GM12878 (cell line): ENCODE data around the gene SHROOM4. TPM values are rescaled to one million over a fixed set of nuclear protein-coding genes. Genes with fewer than 3 reads are reported as not detected.

ENCODE experiments used
- ATAC-seq: fragments of 200-7000 bp; cut with Tn5 transposase; 3 replicates; pipeline ENCODE4 v1.9.1; 2020; ENCODE audit warnings: mild to moderate bottlenecking, moderate library complexity
- BruUV-seq: library from RNA; stranded (reverse); fragments of 400-500 nt; replicated peaks from 2 replicates; lab custom pipeline; 2021; lab: Mats Ljungman, UMichigan
- CTCF ChIA-PET: fragments of 300-600 bp; sonication (Branson Sonifier 250); formaldehyde crosslinking; extraction: SDS; loops from one replicate; lab custom pipeline; 2021; ENCODE audit warnings: inconsistent platforms; lab: Yijun Ruan, JAX
- POLR2A ChIA-PET: fragments of 350-600 bp; formaldehyde crosslinking; extraction: SDS; loops from one replicate; lab custom pipeline; 2021; ENCODE audit warnings: inconsistent platforms; lab: Charles Lee
- RAD21 ChIA-PET: fragments of 300-600 bp; sonication (Branson Sonifier 250); formaldehyde crosslinking; loops from one replicate; lab custom pipeline; 2023; ENCODE audit warnings: antibody characterized with exemption; ENCODE audit not compliant: unreplicated experiment; lab: Charles Lee
- SMC1A ChIA-PET: fragments of 300-600 bp; sonication (Branson Sonifier 250); formaldehyde crosslinking; loops from one replicate; lab custom pipeline; 2023; ENCODE audit not compliant: unreplicated experiment, uncharacterized antibody; lab: Charles Lee
- DNase-seq: peaks from one replicate; pipeline ENCODE4 v3.0.0-alpha.2; 2011; ENCODE audit warnings: low read depth, low spot score
- FAIRE-seq: peaks from 3 replicates; lab custom pipeline; 2011; peaks lifted over from hg19 to GRCh38; lab: Jason Lieb, UNC
- H2AFZ ChIP-seq: 2 replicates; pipeline ENCODE4 v1.6.0; 2011; ENCODE audit warnings: low read depth, low read length, control low read depth; ENCODE audit not compliant: control insufficient read depth
- H3K27ac ChIP-seq: 2 replicates; pipeline ENCODE4 v1.5.1; 2011; ENCODE audit warnings: control low read depth; ENCODE audit not compliant: control insufficient read depth, insufficient read depth
- H3K27me3 ChIP-seq, 2 experiments: replicated peaks in 1 of 2; 2 replicates each; pipeline versions ENCODE4 v1.6.0 to v1.6.1; 2011; ENCODE audit warnings: low read length in 1 of 2; ENCODE audit not compliant: control insufficient read depth in 2 of 2, insufficient read depth in 2 of 2
- H3K36me3 ChIP-seq, 2 experiments: 2 replicates each; pipeline ENCODE4 v1.5.1; 2011; ENCODE audit warnings: low read length in 1 of 2; ENCODE audit not compliant: control insufficient read depth in 2 of 2, insufficient read depth in 2 of 2
- H3K4me1 ChIP-seq: 2 replicates; pipeline ENCODE4 v1.6.1; 2011; ENCODE audit warnings: mild to moderate bottlenecking, low read length, moderate library complexity, mixed read lengths; ENCODE audit not compliant: control insufficient read depth, insufficient read depth
- H3K4me2 ChIP-seq: 2 replicates; pipeline ENCODE4 v1.6.0; 2011; ENCODE audit warnings: control low read depth; ENCODE audit not compliant: control insufficient read depth, insufficient read depth
- H3K4me3 ChIP-seq: fragments of 200-600 bp; sonication (generic); 2 replicates; pipeline ENCODE4 v1.5.1; 2016
- H3K79me2 ChIP-seq: 2 replicates; pipeline ENCODE4 v1.6.0; 2011; ENCODE audit warnings: low read length; ENCODE audit not compliant: control insufficient read depth, insufficient read depth
- H3K9ac ChIP-seq: 2 replicates; pipeline ENCODE4 v1.8.0; 2011; ENCODE audit warnings: low read length, control low read depth, mixed read lengths; ENCODE audit not compliant: control insufficient read depth, insufficient read depth
- H3K9me3 ChIP-seq: replicated peaks from 3 replicates; pipeline ENCODE4 v1.5.1; 2011; ENCODE audit warnings: mild to moderate bottlenecking, low read length; ENCODE audit not compliant: control insufficient read depth, insufficient read depth
- H4K20me1 ChIP-seq: 2 replicates; pipeline ENCODE4 v1.6.0; 2011; ENCODE audit not compliant: control insufficient read depth, insufficient read depth
- CBX3 ChIP-seq: fragments of 200-600 bp; sonication (generic); IDR thresholded peaks from 2 replicates; pipeline ENCODE4 v1.6.1; 2016; ENCODE audit warnings: low read depth, borderline replicate concordance
- SPI1 ChIP-seq: IDR thresholded peaks from 2 replicates; pipeline ENCODE4 v1.6.1; 2011; ENCODE audit warnings: low read depth, mild to moderate bottlenecking, low read length, moderate library complexity, borderline replicate concordance; ENCODE audit not compliant: insufficient read depth
- SREBF2 ChIP-seq: IDR thresholded peaks from 2 replicates; pipeline ENCODE4 v1.6.1; 2012; ENCODE audit warnings: mild to moderate bottlenecking, low read length
- STAT3 ChIP-seq: IDR thresholded peaks from 2 replicates; pipeline ENCODE4 v1.6.1; 2011; ENCODE audit warnings: low read depth, low read length, improper control_type of control experiment
- YBX1 ChIP-seq: fragments of 450-650 bp; IDR thresholded peaks from 2 replicates; pipeline ENCODE4 v1.6.1; 2016; ENCODE audit warnings: antibody characterized with exemption
- ZNF207 ChIP-seq: fragments of 450-650 bp; IDR thresholded peaks from 2 replicates; pipeline ENCODE4 v1.6.1; 2014; ENCODE audit warnings: antibody characterized with exemption, mild to moderate bottlenecking, borderline replicate concordance
- ZNF274 ChIP-seq: IDR thresholded peaks from one replicate; pipeline ENCODE4 v1.8.0; 2011; ENCODE audit not compliant: insufficient read length, insufficient read depth
- ZNF384 ChIP-seq: IDR thresholded peaks from 2 replicates; pipeline ENCODE4 v1.6.1; 2012; ENCODE audit warnings: low read depth, mild to moderate bottlenecking, low read length, improper control_type of control experiment, borderline replicate concordance
- ZNF622 ChIP-seq: fragments of 450-650 bp; IDR thresholded peaks from 2 replicates; pipeline ENCODE4 v1.6.1; 2017; ENCODE audit warnings: mild to moderate bottlenecking, inconsistent platforms
- WGBS: methylation state at CpG from one replicate; pipeline ENCODE4 v1.1.6; 2016; ENCODE audit warnings: low lambda C conversion rate; ENCODE audit not compliant: insufficient replicate concordance, insufficient coverage; ENCODE audit errors: missing lambda C conversion rate; 5-methylcytosine and 5-hydroxymethylcytosine counted together
- in situ Hi-C: fragments of 300-500 bp; cut with MboI; formaldehyde crosslinking; loops from 9 replicates; pipeline ENCODE4 v1.14.3; 2018; ENCODE audit warnings: mixed read lengths
- intact Hi-C: fragments of 100-400 bp; cut with micrococcal nuclease; formaldehyde crosslinking; loops from one replicate; pipeline ENCODE4 v1.14.2; 2022; ENCODE audit not compliant: unreplicated experiment
- polyA plus RNA-seq, 11 experiments: library from polyadenylated mRNA; depleted of rRNA in 4 of 11; unstranded in 6 of 11; stranded (reverse) in 5 of 11; fragments of >200 nt; fragmentation: Nextera tagmentation in 4 of 11; fragmentation: Illumina TruSeq in 1 of 11; extraction: Ambion mirVana in 4 of 11; extraction: Trizol in 1 of 11; gene quantifications; 1 replicate in 1 of 11; 2 replicates in 10 of 11; pipeline versions ENCODE4 v1.2.1 to v1.2.3, GENCODE V29; 2011 to 2016; ENCODE audit warnings: inconsistent platforms in 2 of 11, missing spikeins in 2 of 11, low read depth in 1 of 11
- total RNA-seq, 4 experiments: library from RNA; depleted of rRNA in 3 of 4; stranded (reverse); fragments of >200 nt in 3 of 4; fragmentation: Illumina TruSeq in 1 of 4; extraction: Trizol in 1 of 4; gene quantifications; 2 replicates each; pipeline versions ENCODE4 v1.2.1 to v1.2.3, GENCODE V29; 2013 to 2021
- TF ChIP-seq, protein P1 (sequence below): IDR thresholded peaks from 2 replicates; pipeline ENCODE4 v1.6.1; 2012; ENCODE audit warnings: low read depth, low read length, improper control_type of control experiment
- TF ChIP-seq, protein P2 (sequence below): fragments of 450-650 bp; conservative IDR thresholded peaks from 2 replicates; pipeline ENCODE4 v1.6.1; 2017; ENCODE audit warnings: mild to moderate bottlenecking, moderate library complexity
- TF ChIP-seq, protein P3 (sequence below): fragments of 150-350 bp; IDR thresholded peaks from 2 replicates; pipeline ENCODE4 v1.6.1; 2014; ENCODE audit warnings: mild to moderate bottlenecking, low read depth, low read length
- TF ChIP-seq, protein P4 (sequence below): fragments of 450-650 bp; IDR thresholded peaks from 2 replicates; pipeline ENCODE4 v1.6.1; 2018; ENCODE audit warnings: borderline replicate concordance, mild to moderate bottlenecking; ENCODE audit not compliant: partially characterized antibody
- TF ChIP-seq, protein P5 (sequence below): fragments of 450-650 bp; formaldehyde crosslinking; IDR thresholded peaks from 2 replicates; pipeline ENCODE4 v1.4.0; 2020; ENCODE audit warnings: mild to moderate bottlenecking, moderate library complexity

SHROOM4 gene
- total and polyA plus RNA-seq, 10 of the 15 experiments (the other 5 are each of a cell fraction or from before 2014, with no cell fraction given), result 0.01 to 0.03 TPM; not detected in 8

DNA sequence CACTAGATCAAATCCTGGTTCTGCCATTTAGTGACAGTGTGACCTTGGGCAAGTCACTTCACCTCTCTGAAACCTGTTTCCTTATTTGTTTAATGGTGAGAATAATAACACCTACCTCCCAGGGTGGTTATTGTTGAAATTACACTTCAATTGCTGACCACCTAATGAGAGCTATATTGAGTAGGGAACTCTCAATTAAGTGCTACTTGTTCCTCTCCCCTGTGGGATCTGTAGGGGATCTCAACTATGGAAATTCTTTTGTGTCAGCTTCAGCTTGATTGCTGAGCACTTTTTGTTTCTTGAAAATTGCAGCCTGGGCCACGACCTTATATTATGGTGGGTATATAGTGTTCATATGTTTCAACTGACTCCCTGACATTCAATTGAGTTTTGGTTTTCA, 102.1 kb downstream of the SHROOM4 start:
- H4K20me1 ChIP-seq, result no peaks in the 10 kb centered on the region
- WGBS, result 6% methylated on average over 1 of the region's 1 CpG
- BruUV-seq, result no TSS peak
- FAIRE-seq (no peak), DNase-seq (no peak), ATAC-seq (no peak)
- no peaks in the 10 kb centered on the region for H3K36me3 ChIP-seq
- no peak overlapping the region for H3K9ac ChIP-seq
- POLR2A ChIA-PET, result no interaction called here
- no peaks in the 10 kb centered on the region for H3K27me3 ChIP-seq
- no peaks in the 10 kb centered on the region for H3K4me1 ChIP-seq
- CTCF ChIA-PET, result no interaction called here
- no peak overlapping the region for H3K4me2 ChIP-seq
- in situ Hi-C loops (no loop called here), intact Hi-C loops (no loop called here)
- TF ChIP-seq, protein P1, sequence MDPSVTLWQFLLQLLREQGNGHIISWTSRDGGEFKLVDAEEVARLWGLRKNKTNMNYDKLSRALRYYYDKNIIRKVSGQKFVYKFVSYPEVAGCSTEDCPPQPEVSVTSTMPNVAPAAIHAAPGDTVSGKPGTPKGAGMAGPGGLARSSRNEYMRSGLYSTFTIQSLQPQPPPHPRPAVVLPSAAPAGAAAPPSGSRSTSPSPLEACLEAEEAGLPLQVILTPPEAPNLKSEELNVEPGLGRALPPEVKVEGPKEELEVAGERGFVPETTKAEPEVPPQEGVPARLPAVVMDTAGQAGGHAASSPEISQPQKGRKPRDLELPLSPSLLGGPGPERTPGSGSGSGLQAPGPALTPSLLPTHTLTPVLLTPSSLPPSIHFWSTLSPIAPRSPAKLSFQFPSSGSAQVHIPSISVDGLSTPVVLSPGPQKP, result no peak
- TF ChIP-seq CBX3 (no peak), YBX1 (no peak), STAT3 (no peak), ZNF384 (no peak), ZNF207 (no peak), ZNF274 (no peak), SPI1 (no peak), SREBF2 (no peak), ZNF622 (no peak)
- TF ChIP-seq, protein P2, sequence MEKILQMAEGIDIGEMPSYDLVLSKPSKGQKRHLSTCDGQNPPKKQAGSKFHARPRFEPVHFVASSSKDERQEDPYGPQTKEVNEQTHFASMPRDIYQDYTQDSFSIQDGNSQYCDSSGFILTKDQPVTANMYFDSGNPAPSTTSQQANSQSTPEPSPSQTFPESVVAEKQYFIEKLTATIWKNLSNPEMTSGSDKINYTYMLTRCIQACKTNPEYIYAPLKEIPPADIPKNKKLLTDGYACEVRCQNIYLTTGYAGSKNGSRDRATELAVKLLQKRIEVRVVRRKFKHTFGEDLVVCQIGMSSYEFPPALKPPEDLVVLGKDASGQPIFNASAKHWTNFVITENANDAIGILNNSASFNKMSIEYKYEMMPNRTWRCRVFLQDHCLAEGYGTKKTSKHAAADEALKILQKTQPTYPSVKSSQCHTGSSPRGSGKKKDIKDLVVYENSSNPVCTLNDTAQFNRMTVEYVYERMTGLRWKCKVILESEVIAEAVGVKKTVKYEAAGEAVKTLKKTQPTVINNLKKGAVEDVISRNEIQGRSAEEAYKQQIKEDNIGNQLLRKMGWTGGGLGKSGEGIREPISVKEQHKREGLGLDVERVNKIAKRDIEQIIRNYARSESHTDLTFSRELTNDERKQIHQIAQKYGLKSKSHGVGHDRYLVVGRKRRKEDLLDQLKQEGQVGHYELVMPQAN, result no peak
- TF ChIP-seq, protein P3, sequence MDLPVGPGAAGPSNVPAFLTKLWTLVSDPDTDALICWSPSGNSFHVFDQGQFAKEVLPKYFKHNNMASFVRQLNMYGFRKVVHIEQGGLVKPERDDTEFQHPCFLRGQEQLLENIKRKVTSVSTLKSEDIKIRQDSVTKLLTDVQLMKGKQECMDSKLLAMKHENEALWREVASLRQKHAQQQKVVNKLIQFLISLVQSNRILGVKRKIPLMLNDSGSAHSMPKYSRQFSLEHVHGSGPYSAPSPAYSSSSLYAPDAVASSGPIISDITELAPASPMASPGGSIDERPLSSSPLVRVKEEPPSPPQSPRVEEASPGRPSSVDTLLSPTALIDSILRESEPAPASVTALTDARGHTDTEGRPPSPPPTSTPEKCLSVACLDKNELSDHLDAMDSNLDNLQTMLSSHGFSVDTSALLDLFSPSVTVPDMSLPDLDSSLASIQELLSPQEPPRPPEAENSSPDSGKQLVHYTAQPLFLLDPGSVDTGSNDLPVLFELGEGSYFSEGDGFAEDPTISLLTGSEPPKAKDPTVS, result no peak
- TF ChIP-seq, protein P4, sequence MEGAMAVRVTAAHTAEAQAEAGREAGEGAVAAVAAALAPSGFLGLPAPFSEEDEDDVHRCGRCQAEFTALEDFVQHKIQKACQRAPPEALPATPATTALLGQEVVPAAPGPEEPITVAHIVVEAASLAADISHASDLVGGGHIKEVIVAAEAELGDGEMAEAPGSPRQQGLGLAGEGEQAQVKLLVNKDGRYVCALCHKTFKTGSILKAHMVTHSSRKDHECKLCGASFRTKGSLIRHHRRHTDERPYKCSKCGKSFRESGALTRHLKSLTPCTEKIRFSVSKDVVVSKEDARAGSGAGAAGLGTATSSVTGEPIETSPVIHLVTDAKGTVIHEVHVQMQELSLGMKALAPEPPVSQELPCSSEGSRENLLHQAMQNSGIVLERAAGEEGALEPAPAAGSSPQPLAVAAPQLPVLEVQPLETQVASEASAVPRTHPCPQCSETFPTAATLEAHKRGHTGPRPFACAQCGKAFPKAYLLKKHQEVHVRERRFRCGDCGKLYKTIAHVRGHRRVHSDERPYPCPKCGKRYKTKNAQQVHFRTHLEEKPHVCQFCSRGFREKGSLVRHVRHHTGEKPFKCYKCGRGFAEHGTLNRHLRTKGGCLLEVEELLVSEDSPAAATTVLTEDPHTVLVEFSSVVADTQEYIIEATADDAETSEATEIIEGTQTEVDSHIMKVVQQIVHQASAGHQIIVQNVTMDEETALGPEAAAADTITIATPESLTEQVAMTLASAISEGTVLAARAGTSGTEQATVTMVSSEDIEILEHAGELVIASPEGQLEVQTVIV, result no peak
- TF ChIP-seq, protein P5, sequence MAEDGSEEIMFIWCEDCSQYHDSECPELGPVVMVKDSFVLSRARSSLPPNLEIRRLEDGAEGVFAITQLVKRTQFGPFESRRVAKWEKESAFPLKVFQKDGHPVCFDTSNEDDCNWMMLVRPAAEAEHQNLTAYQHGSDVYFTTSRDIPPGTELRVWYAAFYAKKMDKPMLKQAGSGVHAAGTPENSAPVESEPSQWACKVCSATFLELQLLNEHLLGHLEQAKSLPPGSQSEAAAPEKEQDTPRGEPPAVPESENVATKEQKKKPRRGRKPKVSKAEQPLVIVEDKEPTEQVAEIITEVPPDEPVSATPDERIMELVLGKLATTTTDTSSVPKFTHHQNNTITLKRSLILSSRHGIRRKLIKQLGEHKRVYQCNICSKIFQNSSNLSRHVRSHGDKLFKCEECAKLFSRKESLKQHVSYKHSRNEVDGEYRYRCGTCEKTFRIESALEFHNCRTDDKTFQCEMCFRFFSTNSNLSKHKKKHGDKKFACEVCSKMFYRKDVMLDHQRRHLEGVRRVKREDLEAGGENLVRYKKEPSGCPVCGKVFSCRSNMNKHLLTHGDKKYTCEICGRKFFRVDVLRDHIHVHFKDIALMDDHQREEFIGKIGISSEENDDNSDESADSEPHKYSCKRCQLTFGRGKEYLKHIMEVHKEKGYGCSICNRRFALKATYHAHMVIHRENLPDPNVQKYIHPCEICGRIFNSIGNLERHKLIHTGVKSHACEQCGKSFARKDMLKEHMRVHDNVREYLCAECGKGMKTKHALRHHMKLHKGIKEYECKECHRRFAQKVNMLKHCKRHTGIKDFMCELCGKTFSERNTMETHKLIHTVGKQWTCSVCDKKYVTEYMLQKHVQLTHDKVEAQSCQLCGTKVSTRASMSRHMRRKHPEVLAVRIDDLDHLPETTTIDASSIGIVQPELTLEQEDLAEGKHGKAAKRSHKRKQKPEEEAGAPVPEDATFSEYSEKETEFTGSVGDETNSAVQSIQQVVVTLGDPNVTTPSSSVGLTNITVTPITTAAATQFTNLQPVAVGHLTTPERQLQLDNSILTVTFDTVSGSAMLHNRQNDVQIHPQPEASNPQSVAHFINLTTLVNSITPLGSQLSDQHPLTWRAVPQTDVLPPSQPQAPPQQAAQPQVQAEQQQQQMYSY (CRISPR knock-in tag), result no peak
- no peak overlapping the region for H3K27ac ChIP-seq
- H2AFZ ChIP-seq, result no peak overlapping the region
- no peaks in the 10 kb centered on the region for H3K79me2 ChIP-seq
- SMC1A ChIA-PET, result no interaction called here
- RAD21 ChIA-PET, result no interaction called here
- no peak overlapping the region for H3K4me3 ChIP-seq
- H3K9me3 ChIP-seq, result no peaks in the 10 kb centered on the region
